IMR-90 (cell line): ENCODE results near the gene TM4SF18. TPM values are rescaled to one million over a fixed set of nuclear protein-coding genes. Genes with fewer than 3 reads are reported as not detected.

Experiments
- ATAC-seq: fragments of 200-7000 bp; cut with Tn5 transposase; 2 replicates; pipeline ENCODE4 v1.9.1; 2020; ENCODE audit warnings: low read depth, mild to moderate bottlenecking, moderate library complexity
- BruUV-seq: library from RNA; stranded (reverse); fragments of 400-500 nt; replicated peaks from 2 replicates; lab custom pipeline; 2021; lab: Mats Ljungman, UMichigan
- CTCF ChIA-PET: fragments of 300-600 bp; formaldehyde crosslinking; extraction: SDS; loops from one replicate; lab custom pipeline; 2021; ENCODE audit warnings: antibody characterized with exemption; lab: Yijun Ruan, JAX
- POLR2A ChIA-PET: fragments of 300-600 bp; sonication (Branson Sonifier 250); formaldehyde crosslinking; loops from one replicate; lab custom pipeline; 2022; ENCODE audit warnings: antibody characterized with exemption; ENCODE audit not compliant: unreplicated experiment; lab: Charles Lee
- DNase-seq: peaks from one replicate; pipeline ENCODE4 v3.0.0; 2013
- H2AFZ ChIP-seq: replicated peaks from 2 replicates; pipeline ENCODE3; 2013; ENCODE audit warnings: low read length, mild to moderate bottlenecking; ENCODE audit not compliant: poor library complexity
- H2AK5ac ChIP-seq: 2 replicates; pipeline ENCODE4 v1.6.1; 2013; ENCODE audit warnings: low read depth, low read length, inconsistent platforms
- H2AK9ac ChIP-seq: replicated peaks from 2 replicates; pipeline ENCODE3; 2013; ENCODE audit warnings: mild to moderate bottlenecking, low read depth, low read length, moderate library complexity; ENCODE audit not compliant: poor library complexity
- H2BK120ac ChIP-seq: 2 replicates; pipeline ENCODE4 v1.6.1; 2013; ENCODE audit warnings: low read depth, low read length, inconsistent platforms
- H2BK15ac ChIP-seq: 3 replicates; pipeline ENCODE4 v1.6.1; 2013; ENCODE audit warnings: low read depth, low read length, inconsistent platforms
- H2BK20ac ChIP-seq: 2 replicates; pipeline ENCODE4 v1.6.1; 2013; ENCODE audit warnings: low read depth, mild to moderate bottlenecking, inconsistent platforms, low read length, moderate library complexity
- H2BK5ac ChIP-seq: 2 replicates; pipeline ENCODE4 v1.6.1; 2013; ENCODE audit warnings: mild to moderate bottlenecking, low read depth, low read length, inconsistent platforms; ENCODE audit not compliant: poor library complexity, severe bottlenecking
- H3K14ac ChIP-seq: replicated peaks from 2 replicates; pipeline ENCODE4 v1.6.1; 2013; ENCODE audit warnings: low read depth, low read length, inconsistent platforms
- H3K18ac ChIP-seq: 2 replicates; pipeline ENCODE4 v1.6.1; 2013; ENCODE audit warnings: low read depth, low read length, control low read depth
- H3K23ac ChIP-seq: 2 replicates; pipeline ENCODE4 v1.6.1; 2013; ENCODE audit warnings: low read depth, low read length, inconsistent platforms
- H3K27ac ChIP-seq: 2 replicates; pipeline ENCODE4 v1.5.1; 2013; ENCODE audit warnings: mild to moderate bottlenecking, control low read depth, low read length; ENCODE audit not compliant: insufficient read depth
- H3K27me3 ChIP-seq: 2 replicates; pipeline ENCODE4 v1.6.1; 2013; ENCODE audit warnings: low read length; ENCODE audit not compliant: control insufficient read depth, insufficient read depth
- H3K36me3 ChIP-seq: 2 replicates; pipeline ENCODE4 v1.6.1; 2013; ENCODE audit warnings: low read length, mixed read lengths; ENCODE audit not compliant: control insufficient read depth, insufficient read depth
- H3K4ac ChIP-seq: 2 replicates; pipeline ENCODE4 v1.6.1; 2013; ENCODE audit warnings: low read depth, low read length, inconsistent platforms
- H3K4me1 ChIP-seq: 2 replicates; pipeline ENCODE4 v1.6.1; 2013; ENCODE audit warnings: low read length, mixed read lengths; ENCODE audit not compliant: control insufficient read depth, insufficient read depth
- H3K4me2 ChIP-seq: 2 replicates; pipeline ENCODE4 v1.6.1; 2013; ENCODE audit warnings: low read depth, mild to moderate bottlenecking, control low read depth, low read length, moderate library complexity
- H3K4me3 ChIP-seq: 2 replicates; pipeline ENCODE4 v1.5.1; 2013; ENCODE audit warnings: low read depth, mild to moderate bottlenecking, control low read depth, low read length, moderate library complexity; ENCODE audit not compliant: insufficient read depth
- H3K56ac ChIP-seq: 2 replicates; pipeline ENCODE4 v1.6.1; 2013; ENCODE audit warnings: low read length, inconsistent platforms; ENCODE audit not compliant: insufficient read depth; ENCODE audit errors: extremely low read depth
- H3K79me1 ChIP-seq, 2 experiments: 2 replicates each; pipeline ENCODE4 v1.6.1; 2013; ENCODE audit warnings: low read length in 2 of 2, inconsistent platforms in 1 of 2, low read depth in 1 of 2
- H3K9ac ChIP-seq: 2 replicates; pipeline ENCODE4 v1.6.1; 2013; ENCODE audit warnings: low read depth, low read length, control low read depth
- H3K9me1 ChIP-seq: 2 replicates; pipeline ENCODE4 v1.6.1; 2013; ENCODE audit warnings: low read length, inconsistent platforms; ENCODE audit not compliant: insufficient read depth
- H3K9me3 ChIP-seq: 2 replicates; pipeline ENCODE4 v1.6.1; 2013; ENCODE audit warnings: low read length; ENCODE audit not compliant: control insufficient read depth, insufficient read depth
- H4K20me1 ChIP-seq: 2 replicates; pipeline ENCODE4 v1.6.1; 2013; ENCODE audit warnings: low read length, inconsistent platforms; ENCODE audit not compliant: insufficient read depth
- H4K5ac ChIP-seq: 2 replicates; pipeline ENCODE4 v1.6.1; 2013; ENCODE audit warnings: mild to moderate bottlenecking, low read depth, low read length, control low read depth
- H4K8ac ChIP-seq, 2 experiments: 2 replicates each; pipeline ENCODE4 v1.6.1; 2013; ENCODE audit warnings: low read depth in 2 of 2, low read length in 2 of 2, control low read depth in 1 of 2, inconsistent platforms in 1 of 2
- H4K91ac ChIP-seq: 2 replicates; pipeline ENCODE4 v1.6.1; 2013; ENCODE audit warnings: low read depth, low read length, inconsistent platforms; ENCODE audit not compliant: insufficient read depth
- CTCF ChIP-seq: conservative IDR thresholded peaks from 2 replicates; pipeline ENCODE4 v1.5.1; 2012; ENCODE audit warnings: mild to moderate bottlenecking, low read depth, low read length, improper control_type of control experiment
- ELK1 ChIP-seq: fragments of 150-350 bp; IDR thresholded peaks from 2 replicates; pipeline ENCODE4 v1.6.1; 2016; ENCODE audit warnings: low read depth, mild to moderate bottlenecking, low read length, moderate library complexity, borderline replicate concordance
- MAZ ChIP-seq: IDR thresholded peaks from 2 replicates; pipeline ENCODE4 v1.6.1; 2012; ENCODE audit warnings: low read depth, mild to moderate bottlenecking, low read length, improper control_type of control experiment, moderate library complexity, borderline replicate concordance
- MXI1 ChIP-seq: IDR thresholded peaks from 2 replicates; pipeline ENCODE4 v1.6.1; 2012; ENCODE audit warnings: low read depth, mild to moderate bottlenecking, low read length, moderate library complexity, borderline replicate concordance
- POLR2A ChIP-seq: IDR thresholded peaks from 2 replicates; pipeline ENCODE4 v1.6.1; 2012; ENCODE audit warnings: mild to moderate bottlenecking, low read depth, low read length
- RAD21 ChIP-seq: IDR thresholded peaks from 2 replicates; pipeline ENCODE4 v1.6.1; 2012; ENCODE audit warnings: low read length, improper control_type of control experiment
- RCOR1 ChIP-seq: IDR thresholded peaks from 2 replicates; pipeline ENCODE4 v1.6.1; 2012; ENCODE audit warnings: mild to moderate bottlenecking, low read length, improper control_type of control experiment; ENCODE audit not compliant: insufficient replicate concordance
- SMC3 ChIP-seq: fragments of 150-350 bp; IDR thresholded peaks from 2 replicates; pipeline ENCODE4 v1.6.1; 2016; ENCODE audit warnings: low read depth, mild to moderate bottlenecking, antibody characterized with exemption, low read length, moderate library complexity
- WGBS, 2 experiments: methylation state at CpG; one replicate each; pipeline versions ENCODE4 v1.1.5 to v1.1.7; 2013; ENCODE audit warnings: missing lambda C conversion rate in 2 of 2; ENCODE audit not compliant: insufficient read length in 1 of 2; ENCODE audit errors: extremely low coverage in 2 of 2; 5-methylcytosine and 5-hydroxymethylcytosine counted together
- dilution Hi-C: fragments of 300-500 bp; cut with HindIII; formaldehyde crosslinking; loops from one replicate; pipeline ENCODE4 v1.14.3; 2018; ENCODE audit warnings: low sequenced_read_pairs; ENCODE audit not compliant: unreplicated experiment
- in situ Hi-C: fragments of 300-500 bp; cut with MboI; formaldehyde crosslinking; loops from 3 replicates; pipeline ENCODE4 v1.14.3; 2019; ENCODE audit warnings: low sequenced_read_pairs, inconsistent platforms, mixed read lengths
- intact Hi-C: fragments of 100-400 bp; cut with micrococcal nuclease; formaldehyde crosslinking; loops from 2 replicates; pipeline ENCODE4 v1.10.0; 2022
- polyA plus RNA-seq, 3 experiments: library from polyadenylated mRNA; depleted of rRNA; stranded (reverse); fragments of >200 nt; gene quantifications; 2 replicates each; pipeline ENCODE4 v1.2.3, GENCODE V29; 2012; ENCODE audit warnings: low replicate concordance in 1 of 3
- total RNA-seq: library from RNA; depleted of rRNA; stranded (reverse); fragments of >200 nt; gene quantifications from 2 replicates; pipeline ENCODE4 v1.2.3, GENCODE V29; 2012

TM4SF18 gene
- total and polyA plus RNA-seq, 2 of the 4 experiments (the other 2 are of a cell fraction): under 0.01 TPM; not detected in 1

- Histone ChIP-seq H3K27ac (no peak overlapping the region), H3K56ac (no peak overlapping the region), H2BK5ac (peak overlapping the region; percentile 17), H4K8ac (no peak overlapping the region), H3K4me1 (peaks cover 2% of the 10 kb centered on the region; the same call in 1 of the 2 replicates), H3K18ac (no peak overlapping the region), H3K4me3 (no peak overlapping the region), H3K4ac (no peak overlapping the region; the same call in 1 of the 2 replicates), H3K14ac (no peak overlapping the region), H2BK20ac (no peak overlapping the region), H3K27me3 (no peaks in the 10 kb centered on the region), H3K36me3 (no peaks in the 10 kb centered on the region), H3K4me2 (no peak overlapping the region), H2AFZ (no peak overlapping the region), H4K20me1 (no peaks in the 10 kb centered on the region), H3K9ac (no peak overlapping the region), H3K23ac (no peak overlapping the region), H4K5ac (no peak overlapping the region), H3K9me1 (peaks cover 3% of the 10 kb centered on the region; the same call in 1 of the 2 replicates), H3K79me1 (no peaks in the 10 kb centered on the region), H2BK120ac (0 out of 2 replicates have a peak overlapping the region, but pooled peaks have one; percentile 70), H2BK15ac (no peak overlapping the region), H2AK5ac (no peak overlapping the region), H3K9me3 (no peaks in the 10 kb centered on the region), H2AK9ac (no peak overlapping the region), H4K91ac (no peak overlapping the region)
- in situ Hi-C loops (loop anchor here (5.0 kb wide), 2 partner anchors 156 to 316 kb away; no protein-coding TSS in a partner anchor), dilution Hi-C loops (no loop called here), intact Hi-C loops (loop anchor here (1.0 to 2.0 kb wide), 8 partner anchors 62 to 318 kb away; partner anchors contain the start of gene HPS3)
- DNase-seq (peak; percentile 91), ATAC-seq (peak; percentile 83)
- ChIA-PET CTCF (interaction anchor here (0.6 to 1.5 kb wide), 5 partner anchors 58 to 311 kb away, joined by 3 to 4 read pairs (median 3); partner anchors contain the start of gene TM4SF18), POLR2A (no interaction called here)
- no TSS peak for BruUV-seq
- WGBS, 2 experiments: no CpG with 5 or more reads among the region's 4 CpGs
- peak; percentile 52; the same call in 1 of the 2 replicates for TF ChIP-seq POLR2A
- TF ChIP-seq RCOR1: no peak
- peak; percentile 100; the same call in 1 of the 2 replicates for TF ChIP-seq CTCF
- no peak for TF ChIP-seq MXI1
- TF ChIP-seq SMC3: peak; percentile 99
- no peak for TF ChIP-seq ELK1
- no peak for TF ChIP-seq MAZ
- TF ChIP-seq RAD21: peak; percentile 98
Observed at GRCh38 chr3:149273096-149273751, 60.2 kb downstream of the TM4SF18 start.
